ENCODE measurements around the gene THBD.

- no peak for TF ChIP-seq RARB (CRISPR knock-in tag; IDR thresholded peaks at IDR 0.05)
- TF ChIP-seq TOX (CRISPR knock-in tag; IDR thresholded peaks at IDR 0.05; ENCODE audit: borderline replicate concordance), result no peak
- no peak for TF ChIP-seq PPARA (CRISPR knock-in tag; IDR thresholded peaks at IDR 0.05; ENCODE audit: borderline replicate concordance)
- no peak for TF ChIP-seq ARNTL (CRISPR knock-in tag; IDR thresholded peaks at IDR 0.05; ENCODE audit: borderline replicate concordance, low read depth)
- TF ChIP-seq BACH2 (CRISPR knock-in tag; IDR thresholded peaks at IDR 0.05; ENCODE audit: borderline replicate concordance), result no peak
Measured at GRCh38 chr20:23032056-23032749, 17.3 kb downstream of the THBD start.

Measured in SK-N-SH treated with all-trans-retinoic acid at 6 μM for 48 hours (cell line).